Activated CD8-positive, alpha-beta memory T cell treated with anti-CD3 and anti-CD28 coated beads, Interleukin-2, amount 50 U/mL, for 1 hour (primary cell): ENCODE results near the gene BTBD16.

Experiments
- DNase-seq: peaks from one replicate; pipeline ENCODE4 v3.0.0-alpha.2; 2020; ENCODE audit errors: extremely low read depth

Gene BTBD16

DNA sequence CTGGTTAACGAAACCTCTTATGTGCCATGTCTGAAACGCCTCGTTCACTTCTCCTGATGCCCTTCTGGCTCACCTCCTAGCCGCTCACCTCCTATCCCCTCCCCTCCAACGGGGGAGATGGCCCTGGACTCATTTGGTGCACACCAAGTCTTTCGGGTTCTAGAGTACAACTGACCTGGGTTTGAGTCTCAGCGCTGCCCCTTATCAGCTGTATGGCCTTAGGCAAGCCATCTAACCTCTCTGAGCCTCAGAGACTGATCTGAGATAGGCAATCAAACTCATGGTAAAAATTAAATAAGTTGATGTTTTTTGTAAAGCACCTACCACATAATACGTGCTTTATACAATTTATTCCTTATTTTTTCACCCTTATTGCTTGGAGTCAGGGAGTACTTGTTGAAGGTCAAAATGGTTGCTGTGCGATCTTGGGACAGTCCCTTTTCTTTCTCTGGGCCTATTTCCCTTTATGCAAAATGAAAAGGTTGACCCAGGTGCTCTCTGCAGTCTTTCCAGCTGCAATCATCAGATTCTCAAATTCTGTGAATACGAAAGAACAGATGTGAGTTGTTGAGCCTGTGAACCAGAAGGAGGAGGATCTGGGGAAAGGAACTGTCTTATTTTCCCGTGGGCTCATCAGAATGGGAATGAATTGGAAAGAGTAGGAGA lies 72.2 kb downstream of the BTBD16 start:
- DNase-seq: no peak

DNA sequence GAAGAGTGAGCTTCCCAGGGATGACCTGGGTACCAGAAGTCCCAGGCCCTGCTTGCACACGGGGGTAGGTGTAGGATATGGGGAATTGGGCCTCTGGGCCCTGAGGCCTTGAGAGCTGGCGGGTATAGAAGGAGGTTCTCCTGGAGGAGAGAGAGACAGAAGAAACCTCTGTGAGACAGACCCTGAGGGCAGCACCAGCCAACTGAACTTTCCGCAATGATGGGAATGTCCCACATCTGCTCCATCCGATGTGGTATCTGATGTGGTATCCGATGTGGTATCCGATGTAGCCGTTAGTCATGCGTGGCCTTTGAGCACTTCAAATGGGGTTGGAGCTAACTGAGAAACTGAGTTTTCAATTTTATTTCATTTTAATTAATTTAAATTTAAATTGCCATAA lies 72.8 kb downstream of the BTBD16 start:
- no peak for DNase-seq

DNA sequence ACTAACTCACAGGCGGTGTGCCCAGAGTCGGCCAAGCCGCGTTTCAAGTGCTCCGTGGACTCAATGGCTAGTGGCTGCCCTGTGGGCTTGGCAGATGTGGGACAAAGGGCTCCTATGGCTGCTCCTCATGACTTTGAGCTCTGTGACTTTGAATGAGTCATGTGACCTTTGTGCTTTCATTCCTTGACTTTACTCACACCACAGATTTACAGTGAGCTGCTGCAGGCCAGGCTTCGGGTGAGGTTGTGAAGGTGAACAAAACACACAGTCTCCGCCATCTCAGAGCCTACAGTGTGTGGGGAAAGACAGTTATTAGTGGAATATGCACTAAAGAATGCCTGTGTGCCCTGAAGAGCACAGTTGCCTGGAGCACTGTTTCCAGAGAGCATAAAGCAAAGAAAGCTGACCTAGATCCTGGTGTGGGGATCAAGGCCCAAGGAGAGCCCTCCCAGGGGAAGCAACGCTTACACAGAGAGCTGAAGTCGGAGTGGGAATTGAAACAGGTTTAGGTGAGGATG lies 73.7 kb downstream of the BTBD16 start:
- no peak for DNase-seq

DNA sequence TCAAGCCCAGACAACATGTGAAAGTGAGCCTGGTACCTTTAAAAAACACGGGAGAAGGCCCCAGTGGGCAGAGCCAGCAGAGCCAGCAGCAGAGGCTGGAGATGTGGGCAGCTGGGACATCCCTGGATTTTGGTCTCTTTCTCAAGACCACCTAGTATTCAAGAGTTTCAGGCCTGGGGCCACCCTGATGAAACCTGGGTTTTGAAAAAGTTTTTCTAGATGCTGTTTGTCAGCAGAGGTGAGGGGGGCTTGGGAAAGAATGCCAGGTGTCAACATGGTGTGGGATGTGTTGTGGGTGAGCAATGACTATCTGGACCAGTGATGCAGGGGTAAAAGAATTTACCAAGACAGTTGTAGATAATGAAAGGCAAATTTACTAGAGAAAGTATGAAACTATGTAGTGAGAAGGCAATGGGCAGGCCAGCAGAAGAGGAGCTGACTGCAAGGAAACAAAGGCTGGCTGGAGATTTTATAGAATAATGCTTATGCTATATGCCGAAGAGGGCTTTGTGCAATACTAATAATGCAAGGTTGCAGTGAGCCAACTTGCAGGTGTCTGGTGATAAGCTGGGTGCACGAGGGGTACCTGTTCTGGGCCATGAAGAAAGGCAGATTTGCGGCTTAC lies 75.3 kb downstream of the BTBD16 start:
- DNase-seq: no peak

DNA sequence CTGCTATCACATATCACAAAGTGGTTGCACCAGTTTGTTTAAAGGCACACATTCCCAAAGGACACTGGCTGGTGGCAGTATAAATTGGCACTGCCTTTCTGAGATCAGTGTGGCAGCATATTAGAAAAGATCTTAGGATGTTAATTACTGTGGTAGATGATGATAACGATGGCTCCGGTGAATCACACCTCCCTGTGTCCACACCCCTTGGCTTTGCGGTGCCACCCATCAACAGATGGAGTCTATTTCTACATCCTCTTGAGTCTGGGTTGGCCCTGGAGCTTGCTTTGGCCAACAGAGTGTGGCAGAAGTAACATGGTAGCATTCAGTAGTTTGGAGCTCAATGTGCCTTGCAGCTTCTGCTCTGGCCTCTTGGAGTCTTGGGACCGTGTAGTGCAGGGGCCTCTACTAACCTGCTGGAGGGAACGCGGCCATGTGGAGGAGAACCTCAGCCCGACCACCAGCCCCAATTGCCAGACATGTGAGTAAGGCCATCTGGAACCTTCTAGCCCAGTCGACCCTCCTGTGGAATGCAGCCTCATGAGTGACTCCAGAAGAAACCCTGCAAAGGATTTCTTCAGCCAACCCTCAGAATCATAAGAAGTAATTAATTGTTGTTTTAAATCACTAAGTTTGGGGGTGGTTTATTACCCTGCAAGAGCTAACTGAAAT lies 76.2 kb downstream of the BTBD16 start:
- DNase-seq: no peak

DNA sequence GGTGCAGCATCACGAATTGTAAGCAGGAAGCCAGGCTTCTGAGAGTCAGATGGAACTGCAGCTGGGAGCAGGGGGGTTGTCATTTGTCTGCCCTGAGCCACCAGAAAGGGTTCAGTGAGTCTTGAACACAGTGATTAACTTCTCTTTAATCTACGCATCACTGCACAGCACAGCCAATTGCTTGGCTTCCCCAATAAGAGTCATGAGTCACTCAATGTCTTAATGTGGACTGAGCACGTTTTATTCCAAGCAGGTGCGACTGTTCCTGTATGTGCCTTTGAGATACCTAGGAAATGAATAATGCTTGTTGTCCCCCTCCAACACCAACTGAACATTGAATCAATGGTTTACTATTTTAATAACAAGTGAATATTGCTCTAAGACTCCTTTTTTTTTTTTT lies 77.4 kb downstream of the BTBD16 start:
- DNase-seq: no peak

DNA sequence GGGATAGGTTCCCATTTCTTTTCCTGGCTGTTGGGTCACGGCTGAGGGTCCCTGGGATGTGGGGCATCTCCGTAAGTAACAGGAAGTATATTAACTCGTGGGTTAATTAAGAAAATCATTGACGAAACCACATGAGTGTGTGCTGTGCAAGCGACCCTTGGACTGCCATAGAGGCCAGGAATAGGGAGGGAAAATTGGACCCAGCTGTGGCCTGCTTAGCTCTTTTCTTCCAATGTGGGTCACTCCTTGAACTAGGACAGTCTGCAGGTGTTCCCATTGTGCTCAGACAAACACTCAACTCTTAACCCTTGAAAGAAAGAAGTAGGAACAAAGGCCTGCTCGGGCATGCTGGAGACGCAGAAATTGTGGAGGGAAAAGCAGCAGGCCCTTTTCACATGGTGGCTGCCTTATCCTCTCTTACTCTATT lies 77.9 kb downstream of the BTBD16 start:
- DNase-seq: no peak

DNA sequence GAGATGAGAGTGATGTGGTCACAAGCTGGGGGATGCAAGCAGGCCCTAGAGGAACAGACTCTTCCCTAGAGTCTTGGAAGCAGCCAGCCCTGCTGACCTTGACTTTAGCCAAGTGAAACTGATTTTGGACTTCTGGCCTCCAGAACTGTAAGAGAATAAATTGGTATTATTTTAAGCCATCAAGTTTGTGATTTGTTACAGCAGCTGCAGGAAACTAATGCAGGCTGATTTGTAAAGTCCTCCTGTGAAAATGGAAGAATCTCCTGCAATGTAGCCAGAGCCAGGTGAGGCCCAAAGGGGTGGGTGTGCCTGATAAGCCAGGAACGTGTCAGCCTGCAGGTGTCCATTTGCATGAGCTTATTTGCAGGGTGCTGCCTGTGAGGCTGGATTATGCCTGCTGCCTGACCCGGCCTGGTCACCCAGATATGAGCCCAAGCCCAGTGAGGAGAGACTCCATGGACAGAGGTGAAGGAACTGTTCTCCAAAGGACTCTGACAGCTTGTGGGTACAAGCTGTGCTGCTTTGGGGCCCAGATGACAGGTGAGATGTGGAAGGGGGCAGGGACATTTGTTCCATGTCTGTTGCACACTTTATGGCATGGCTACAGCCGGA lies 78.8 kb downstream of the BTBD16 start:
- no peak for DNase-seq

DNA sequence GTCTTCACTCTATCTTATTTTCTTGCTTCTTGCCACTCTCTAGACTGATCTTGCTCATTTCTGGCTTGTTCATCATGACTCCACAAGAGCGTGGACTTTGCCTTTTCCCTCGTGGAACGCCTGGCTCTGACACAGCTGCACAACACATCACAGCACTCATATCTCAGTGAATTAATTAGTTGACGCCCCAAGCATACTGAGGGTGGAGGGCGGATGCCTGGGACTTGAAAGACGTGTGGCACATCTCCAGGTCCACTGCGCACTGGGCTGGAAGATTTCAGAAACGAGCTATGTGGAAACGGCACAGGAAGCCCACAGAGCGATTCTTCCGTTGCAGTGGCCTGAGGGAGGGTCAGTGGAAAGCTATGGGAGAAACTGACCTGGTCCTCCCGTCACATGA lies 79.8 kb downstream of the BTBD16 start:
- no peak for DNase-seq

DNA sequence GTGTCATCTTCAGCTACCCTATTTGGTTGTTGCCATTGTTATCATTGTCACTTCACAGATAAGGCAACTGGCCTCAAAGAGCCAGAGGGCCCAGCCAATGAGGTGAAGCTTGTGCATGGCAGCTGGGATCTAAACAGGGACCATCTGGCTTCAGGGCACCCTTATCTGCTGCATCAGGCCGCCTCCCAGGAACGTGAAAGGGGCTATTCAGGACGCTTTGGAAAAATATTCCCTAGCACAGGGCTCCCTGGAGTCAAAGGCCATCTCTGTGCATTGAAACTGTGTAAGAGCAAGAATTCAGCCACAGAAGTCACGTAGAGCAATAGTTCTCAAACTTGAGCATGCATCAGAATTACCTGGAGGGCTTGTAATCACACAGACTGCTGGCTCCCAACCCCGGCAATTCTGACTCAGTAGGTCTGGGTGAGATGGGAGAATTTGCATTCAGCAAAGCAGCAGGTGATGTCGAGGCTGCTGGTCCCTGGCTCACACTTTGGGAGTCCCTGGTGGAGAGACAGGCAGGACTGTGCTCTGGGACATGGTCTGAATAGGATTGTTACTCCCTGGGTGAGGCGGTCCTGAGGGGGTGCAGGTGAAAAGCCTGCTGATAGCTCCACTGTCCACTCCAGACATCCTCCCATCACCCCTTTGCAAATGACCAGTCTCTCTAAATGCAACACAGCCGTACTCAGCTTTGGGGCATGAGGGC lies 81.9 kb downstream of the BTBD16 start:
- no peak for DNase-seq

DNA sequence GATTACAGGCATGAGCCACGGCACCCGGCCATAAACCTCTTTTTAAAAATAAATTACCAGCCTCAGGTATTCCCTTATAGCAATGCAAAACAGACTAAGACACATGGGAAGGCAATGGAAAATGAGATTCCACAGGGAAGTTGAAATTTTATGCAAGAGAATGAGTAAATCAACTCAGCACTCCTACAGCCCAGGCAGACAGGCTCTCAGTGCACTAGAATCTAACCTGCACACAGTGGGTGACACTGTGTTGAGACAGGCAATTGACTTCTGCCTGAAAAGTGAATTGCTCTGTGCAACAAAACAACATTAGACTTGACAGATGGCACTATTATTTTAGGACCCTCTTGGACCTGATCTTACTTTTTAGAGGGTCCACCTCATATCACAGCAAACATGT lies 83.3 kb downstream of the BTBD16 start:
- DNase-seq: no peak

DNA sequence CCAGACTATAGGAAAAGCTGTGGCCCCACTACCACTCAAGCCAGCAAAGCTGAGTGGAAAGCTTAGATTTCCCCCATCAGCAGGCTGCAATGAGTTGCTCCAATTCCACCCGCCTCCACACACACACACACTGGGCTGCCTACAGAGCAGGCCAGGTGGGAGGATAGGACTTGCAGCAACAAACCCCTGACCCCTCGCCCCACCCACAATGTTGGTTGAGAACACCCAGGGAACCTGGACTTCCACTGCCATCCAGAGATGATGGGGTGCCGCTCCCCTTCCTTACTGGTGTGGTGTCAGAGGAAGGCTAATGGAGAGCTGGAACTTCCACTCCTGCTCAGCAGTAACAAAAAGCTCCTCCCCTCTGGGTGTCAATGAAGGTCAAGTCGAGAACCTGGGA lies 86.6 kb downstream of the BTBD16 start:
- no peak for DNase-seq

DNA sequence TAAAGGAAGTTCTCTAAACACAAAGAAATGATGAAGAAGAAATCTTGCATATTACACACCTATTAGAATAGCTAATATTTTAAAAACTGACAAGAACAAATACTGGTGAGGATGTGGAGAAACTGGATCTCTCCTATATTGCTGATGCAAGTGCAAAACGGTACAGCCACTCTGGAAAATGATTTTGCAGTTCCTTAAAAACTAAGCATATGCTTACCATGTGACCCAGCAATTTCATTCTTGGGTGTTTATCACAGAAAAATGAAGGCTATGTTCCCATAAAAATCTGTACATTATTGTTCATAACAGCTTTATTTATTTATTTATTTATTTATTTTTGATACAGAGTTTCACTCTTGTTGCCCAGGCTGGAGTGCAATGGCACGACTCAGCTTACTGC lies 88.5 kb downstream of the BTBD16 start:
- DNase-seq: no peak

DNA sequence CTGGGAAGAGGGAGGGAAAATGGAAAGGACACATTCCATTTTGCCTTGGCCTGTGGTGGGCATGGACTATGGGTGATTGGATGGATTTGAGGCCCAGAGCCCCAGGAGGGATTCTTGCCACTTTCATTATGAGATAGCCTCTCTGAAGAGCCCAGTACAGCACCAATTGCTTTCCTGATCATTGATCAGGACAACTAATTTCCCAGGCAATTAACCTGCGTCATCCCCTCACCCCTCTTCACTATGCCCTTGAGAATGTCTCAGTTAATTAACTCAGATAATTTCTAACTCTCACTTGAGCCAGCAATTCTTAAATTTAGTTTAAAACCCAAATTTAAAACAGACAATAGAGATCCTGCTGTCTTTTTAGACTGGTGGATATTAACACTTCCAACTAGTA lies 90.0 kb downstream of the BTBD16 start:
- no peak for DNase-seq

DNA sequence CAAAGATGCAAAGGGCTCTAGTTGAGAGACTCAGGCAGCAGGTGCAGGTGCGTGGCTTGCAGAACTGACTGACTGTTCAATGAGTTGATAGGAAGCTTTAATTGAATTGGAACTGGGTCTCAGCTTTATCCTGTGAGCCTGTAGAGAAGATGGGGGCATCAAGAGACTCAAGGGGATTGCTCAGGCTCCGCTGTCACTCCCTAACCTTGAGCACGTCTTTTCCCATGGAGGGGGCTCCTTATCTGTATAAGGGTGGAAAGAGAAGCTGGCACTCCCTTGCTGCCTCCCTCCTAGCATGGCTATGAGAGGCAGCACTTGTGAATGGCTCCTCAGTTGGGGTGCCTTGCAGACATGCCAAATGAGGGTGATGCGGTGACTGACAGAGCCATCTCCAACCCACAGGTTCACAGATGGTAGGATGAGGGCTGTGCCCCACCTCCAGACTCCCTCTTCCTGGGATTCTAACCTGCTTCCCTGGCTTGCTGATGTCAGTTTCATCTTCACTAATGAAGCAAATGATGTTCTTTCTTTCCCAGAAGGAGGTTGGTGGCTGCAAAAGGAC lies 91.0 kb downstream of the BTBD16 start:
- no peak for DNase-seq

DNA sequence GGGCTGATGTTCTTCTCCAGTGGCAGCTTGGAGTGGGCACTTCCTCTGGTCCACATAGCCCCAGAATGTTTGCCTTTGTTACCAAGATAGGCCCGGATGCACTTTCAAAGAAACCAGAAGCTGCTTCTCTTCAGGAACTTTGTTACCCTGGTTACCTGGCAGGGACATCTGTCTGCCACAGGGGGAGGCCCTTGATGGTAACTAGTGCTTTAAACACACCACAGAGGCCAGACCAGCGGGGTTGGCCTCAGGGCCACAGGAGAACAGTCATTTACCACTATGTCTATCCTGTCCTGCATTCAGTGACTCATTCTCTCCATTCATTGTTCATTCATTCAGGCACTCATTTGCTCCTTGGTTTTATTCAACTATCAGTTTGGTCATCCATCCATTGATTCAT lies 91.5 kb downstream of the BTBD16 start:
- DNase-seq: no peak

DNA sequence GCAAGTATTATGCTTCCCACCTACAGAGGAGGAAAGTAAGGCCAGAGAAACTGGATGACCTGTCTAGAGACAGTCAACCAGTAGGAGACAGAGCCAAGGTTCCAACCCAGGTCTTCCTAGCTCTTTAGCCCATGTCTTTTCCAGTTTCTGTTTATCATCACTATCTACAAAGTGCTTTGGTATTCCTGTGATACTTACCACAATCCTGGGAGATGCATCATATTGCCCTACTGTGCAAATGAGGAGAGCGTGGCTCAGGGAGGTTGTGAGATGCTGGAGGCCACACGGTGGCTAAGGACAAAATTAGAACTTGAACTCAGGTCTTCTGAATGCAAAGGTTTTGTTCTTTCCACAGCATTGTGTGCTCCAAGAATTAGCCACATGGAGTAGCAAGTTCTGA lies 92.2 kb downstream of the BTBD16 start:
- DNase-seq: no peak

DNA sequence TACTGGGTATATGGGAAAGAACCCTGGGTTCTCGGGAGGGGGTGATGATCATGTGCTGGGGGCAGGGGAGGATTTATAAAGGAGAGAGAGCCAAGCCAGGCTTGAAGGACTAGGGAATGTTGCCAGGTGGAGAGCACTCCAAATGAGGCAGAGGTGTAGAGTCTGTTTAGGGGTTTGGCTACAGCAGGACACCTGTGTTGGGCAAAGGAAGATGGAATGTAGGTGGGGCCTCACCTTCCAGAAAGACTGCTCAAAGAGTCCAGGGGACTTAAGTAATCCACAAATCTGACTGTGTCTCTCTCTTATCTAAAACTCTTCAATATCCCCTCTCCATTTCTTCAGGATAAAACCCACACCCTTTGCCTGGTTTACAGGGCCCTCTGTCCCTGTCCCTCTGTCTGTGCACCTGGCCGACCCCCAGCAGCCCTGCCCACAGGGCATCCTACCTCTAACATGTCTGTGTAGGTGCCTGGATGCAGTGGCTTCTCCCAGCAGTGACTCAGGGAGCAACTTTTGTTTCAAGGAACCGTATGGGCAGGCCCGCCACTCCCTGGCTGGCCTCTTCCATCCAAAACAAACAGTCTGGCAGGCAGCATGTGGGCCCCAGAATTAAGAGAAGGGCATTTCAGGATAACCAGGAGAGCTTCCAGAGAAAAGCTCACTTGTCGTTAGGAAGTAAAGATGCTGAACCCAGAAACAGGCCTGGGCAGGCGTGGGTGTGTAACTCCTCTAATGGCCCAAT lies 92.8 kb downstream of the BTBD16 start:
- DNase-seq: no peak

DNA sequence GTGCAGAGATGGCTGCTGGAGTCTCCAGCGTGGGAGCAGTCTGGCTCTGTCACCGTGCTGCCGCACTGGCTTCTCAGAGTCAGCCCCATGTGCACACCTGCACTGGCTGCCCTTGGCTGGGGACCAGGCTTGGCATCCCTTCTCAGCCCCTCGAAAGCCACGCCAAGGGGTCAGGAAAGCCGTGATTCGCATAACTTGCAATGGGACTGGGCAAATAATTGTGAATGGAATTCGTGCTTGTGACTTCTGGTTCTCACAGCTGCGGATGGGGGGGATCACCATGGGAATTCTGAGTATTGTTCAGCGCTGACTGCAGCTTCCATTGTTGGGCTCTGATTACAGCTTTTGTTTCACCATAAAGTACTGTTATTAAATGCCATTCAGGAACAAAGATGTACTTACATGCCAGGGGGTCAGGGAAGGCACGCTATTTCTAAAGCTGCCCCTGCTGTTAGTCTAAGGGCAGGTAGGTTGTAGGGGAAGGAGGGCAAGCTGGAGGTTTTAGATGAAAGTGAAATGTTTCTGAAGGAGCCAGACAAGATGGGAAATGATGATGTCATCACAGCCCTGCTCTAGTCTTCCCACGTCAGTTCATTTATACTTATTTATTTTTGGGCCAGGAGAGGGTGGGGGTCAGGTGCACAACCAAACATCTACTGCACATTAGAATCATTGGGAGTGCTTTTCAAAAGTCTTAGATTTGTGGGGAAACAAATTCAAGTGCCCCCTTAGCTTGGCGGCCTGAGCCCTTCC lies 97.6 kb downstream of the BTBD16 start:
- no peak for DNase-seq

DNA sequence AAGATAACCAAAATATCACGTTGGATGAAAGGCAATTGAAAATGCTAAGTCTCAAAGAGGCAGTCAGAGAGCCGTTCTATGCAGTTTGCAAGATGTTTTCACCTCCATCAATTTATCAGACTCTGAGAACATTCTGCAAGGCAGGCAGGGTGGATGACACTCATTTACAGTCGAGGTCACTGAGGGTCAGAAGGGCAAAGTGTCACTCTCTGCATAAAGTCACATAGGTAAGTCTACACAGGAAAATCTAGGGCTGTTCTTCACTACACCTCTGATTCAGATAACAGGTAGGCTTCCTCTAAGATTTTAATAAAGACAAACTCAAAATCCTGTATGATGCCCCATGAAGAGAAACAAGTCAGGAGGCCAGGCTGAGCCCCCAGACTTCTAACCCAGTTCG lies 102.0 kb downstream of the BTBD16 start:
- no peak for DNase-seq
